Activated B cell treated with CpG ODN at 0.5 μM for 24 hours (primary cell): Measurements from ENCODE around the gene YBX1. TPM values are rescaled to one million over a fixed set of nuclear protein-coding genes. Genes with fewer than 3 reads are reported as not detected.

ENCODE experiments used
- ATAC-seq: fragments of 200-7000 bp; cut with Tn5 transposase; one replicate; pipeline ENCODE4 v1.10.0; 2021; ENCODE audit warnings: low read depth, mild to moderate bottlenecking, moderate library complexity
- CTCF ChIA-PET: fragments of 350-600 bp; sonication (Branson Sonifier 250); formaldehyde crosslinking; loops from one replicate; lab custom pipeline; 2021; ENCODE audit warnings: antibody characterized with exemption; lab: Charles Lee
- POLR2A ChIA-PET: fragments of 350-600 bp; sonication (Branson Sonifier 250); formaldehyde crosslinking; loops from one replicate; lab custom pipeline; 2021; ENCODE audit warnings: antibody characterized with exemption; lab: Charles Lee
- DNase-seq: peaks from one replicate; pipeline ENCODE4 v3.0.0; 2022
- H3K27ac Mint-ChIP-seq: one replicate; pipeline ENCODE4 v1.8.0; 2020; ENCODE audit warnings: mixed read lengths
- H3K27me3 Mint-ChIP-seq: one replicate; pipeline ENCODE4 v1.8.0; 2021; ENCODE audit warnings: mixed read lengths
- H3K36me3 Mint-ChIP-seq: one replicate; pipeline ENCODE4 v1.8.0; 2021; ENCODE audit warnings: low read depth, mixed read lengths
- H3K4me1 Mint-ChIP-seq: one replicate; pipeline ENCODE4 v1.8.0; 2021; ENCODE audit warnings: mixed read lengths
- H3K4me3 Mint-ChIP-seq: one replicate; pipeline ENCODE4 v1.8.0; 2020; ENCODE audit warnings: mild to moderate bottlenecking, mixed read lengths
- H3K9me3 Mint-ChIP-seq: one replicate; pipeline ENCODE4 v1.8.0; 2020; ENCODE audit warnings: mixed read lengths
- CTCF ChIP-seq: fragments of 200-600 bp; IDR thresholded peaks from one replicate; pipeline ENCODE4 v1.8.0; 2022; ENCODE audit warnings: antibody characterized with exemption, mild to moderate bottlenecking
- intact Hi-C: fragments of 100-400 bp; cut with micrococcal nuclease; formaldehyde crosslinking; loops from one replicate; pipeline ENCODE4 v1.15.1; 2024
- total RNA-seq: library from RNA; stranded (reverse); gene quantifications from 2 replicates; pipeline ENCODE4 v1.2.3, GENCODE V29; 2022

Gene YBX1
- total RNA-seq, 1 donor from 2014 or later, result 609 TPM

GRCh38 chr1:42744148-42744413 lies 61.9 kb downstream of the YBX1 start:
- Mint-ChIP-seq H3K36me3 (peaks cover 32% of the 10 kb centered on the region), H3K4me3 (no peak overlapping the region), H3K4me1 (no peaks in the 10 kb centered on the region), H3K27ac (no peak overlapping the region), H3K27me3 (no peaks in the 10 kb centered on the region), H3K9me3 (no peaks in the 10 kb centered on the region)
- ATAC-seq, result no peak
- intact Hi-C loops, result no loop called here
- DNase-seq, result no peak
- ChIA-PET POLR2A (interaction anchor here (0.6 kb wide), 1 partner anchor 48 kb away, joined by 4 read pairs; no protein-coding TSS in a partner anchor), CTCF (no interaction called here)
- TF ChIP-seq CTCF, result no peak

DNA sequence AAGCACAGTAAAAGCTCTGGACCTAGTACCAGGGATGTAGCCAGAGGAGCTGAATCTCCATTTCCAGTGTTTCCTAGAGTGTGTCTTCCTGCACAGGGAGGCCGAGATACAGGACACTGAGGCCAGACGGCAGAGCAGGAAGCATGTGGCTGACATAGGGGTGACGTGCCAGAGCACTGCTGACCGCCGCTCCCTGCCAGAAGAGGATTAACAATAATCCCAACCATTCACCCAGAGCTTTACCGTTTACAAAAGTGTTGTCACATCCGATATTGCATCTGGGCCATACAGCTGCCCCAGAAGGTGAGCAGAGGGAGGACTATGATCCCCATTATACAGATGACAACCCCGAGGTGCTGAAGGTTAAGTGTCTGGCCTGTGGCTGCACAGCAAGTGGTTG lies 63.6 kb downstream of the YBX1 start:
- H3K27ac Mint-ChIP-seq, result no peak overlapping the region
- H3K27me3 Mint-ChIP-seq, result no peaks in the 10 kb centered on the region
- ChIA-PET CTCF (interaction anchor here (1.4 to 2.7 kb wide), 3 partner anchors 13 to 328 kb away, joined by 3 to 9 read pairs (median 9); no protein-coding TSS in a partner anchor), POLR2A (no interaction called here)
- intact Hi-C loops, result no loop called here
- H3K36me3 Mint-ChIP-seq, result peaks cover 45% of the 10 kb centered on the region
- no peak for TF ChIP-seq CTCF
- DNase-seq (no peak), ATAC-seq (no peak)
- H3K4me3 Mint-ChIP-seq, result no peak overlapping the region
- H3K4me1 Mint-ChIP-seq, result no peaks in the 10 kb centered on the region
- no peaks in the 10 kb centered on the region for H3K9me3 Mint-ChIP-seq

- H3K27ac Mint-ChIP-seq, result no peak overlapping the region
- POLR2A ChIA-PET, result no interaction called here
- H3K9me3 Mint-ChIP-seq, result peaks cover under 1% of the 10 kb centered on the region
- CTCF ChIA-PET, result interaction anchor here (0.7 to 2.7 kb wide), 5 partner anchors 12 to 402 kb away, joined by 3 to 9 read pairs (median 3); no protein-coding TSS in a partner anchor
- H3K36me3 Mint-ChIP-seq, result peaks cover 47% of the 10 kb centered on the region
- intact Hi-C loops, result loop anchor here (1.0 kb wide), 1 partner anchor 168 kb away; no protein-coding TSS in a partner anchor
- no peaks in the 10 kb centered on the region for H3K27me3 Mint-ChIP-seq
- no peak overlapping the region for H3K4me3 Mint-ChIP-seq
- H3K4me1 Mint-ChIP-seq, result no peaks in the 10 kb centered on the region
- DNase-seq (no peak), ATAC-seq (no peak)
- no peak for TF ChIP-seq CTCF
These were observed 64.4 kb downstream of the YBX1 start for GRCh38 chr1:42746436-42747105.

DNA sequence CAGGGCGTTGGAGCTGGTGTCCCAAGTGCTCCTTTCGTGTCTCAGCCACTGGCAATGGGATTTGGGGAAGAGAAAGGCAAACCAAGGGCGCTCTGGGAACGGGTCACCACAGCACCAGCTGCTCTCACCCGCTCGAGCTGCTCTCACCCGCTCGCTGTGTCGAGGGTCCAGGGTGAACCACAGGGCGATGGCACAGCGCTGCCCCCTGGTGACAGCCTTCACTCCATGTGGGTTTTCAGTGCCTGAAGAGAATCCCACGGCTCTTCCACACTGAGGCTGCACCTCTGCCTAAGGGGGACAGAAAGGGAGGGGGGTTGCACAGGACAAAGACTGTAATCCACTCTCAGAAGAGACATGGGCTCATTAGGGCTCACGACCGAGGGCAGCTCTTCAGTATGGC lies 64.9 kb downstream of the YBX1 start:
- peak; percentile 47 for ATAC-seq
- H3K9me3 Mint-ChIP-seq, result peaks cover 4% of the 10 kb centered on the region
- ChIA-PET CTCF (interaction anchor here (0.7 to 2.7 kb wide), 5 partner anchors 12 to 403 kb away, joined by 3 to 9 read pairs (median 3); no protein-coding TSS in a partner anchor), POLR2A (no interaction called here)
- H3K27me3 Mint-ChIP-seq, result no peaks in the 10 kb centered on the region
- no peak overlapping the region for H3K27ac Mint-ChIP-seq
- no peak overlapping the region for H3K4me3 Mint-ChIP-seq
- DNase-seq, result peak; percentile 45
- peak; percentile 18 for TF ChIP-seq CTCF
- intact Hi-C loops, result loop anchor here (1.0 kb wide), 1 partner anchor 169 kb away; no protein-coding TSS in a partner anchor
- peaks cover 52% of the 10 kb centered on the region for H3K36me3 Mint-ChIP-seq
- no peaks in the 10 kb centered on the region for H3K4me1 Mint-ChIP-seq

DNA sequence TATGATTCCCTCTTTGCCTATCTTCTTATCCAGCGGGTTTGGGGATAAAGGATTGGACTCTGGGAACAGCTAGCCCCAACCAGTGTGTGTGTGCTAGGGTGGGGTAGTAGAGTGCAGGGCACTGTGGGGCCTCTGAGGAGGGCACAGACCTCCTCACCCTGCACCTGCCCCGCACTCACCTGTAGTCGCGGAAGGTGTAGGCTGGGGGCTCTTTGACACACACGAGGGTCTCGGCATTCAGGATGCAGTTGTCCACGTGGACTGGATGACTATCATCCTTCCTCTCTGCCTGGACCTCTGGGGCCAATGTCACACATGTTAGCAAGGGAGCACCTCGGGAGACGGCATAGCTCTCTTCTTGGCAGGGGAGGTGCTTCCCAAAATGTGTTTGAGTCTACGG lies 65.8 kb downstream of the YBX1 start:
- CTCF ChIA-PET, result interaction anchor here (1.1 to 2.7 kb wide), 3 partner anchors 11 to 173 kb away, joined by 3 to 9 read pairs (median 3); no protein-coding TSS in a partner anchor
- no peak for DNase-seq
- peaks cover 4% of the 10 kb centered on the region for H3K9me3 Mint-ChIP-seq
- no peak for ATAC-seq
- no peaks in the 10 kb centered on the region for H3K27me3 Mint-ChIP-seq
- TF ChIP-seq CTCF, result no peak
- POLR2A ChIA-PET, result no interaction called here
- no peak overlapping the region for H3K27ac Mint-ChIP-seq
- no peaks in the 10 kb centered on the region for H3K4me1 Mint-ChIP-seq
- no peak overlapping the region for H3K4me3 Mint-ChIP-seq
- peaks cover 61% of the 10 kb centered on the region for H3K36me3 Mint-ChIP-seq
- intact Hi-C loops, result no loop called here
